DMS53 treated with DMSO at 0.1 percent for 48 hours (cell line): ENCODE data around the gene FLNC.

Source experiments
- DNase-seq: peaks from one replicate; lab custom pipeline; 2025; ENCODE audit not compliant: unreplicated experiment; lab: John Stamatoyannopoulos, UW

FLNC gene

GRCh38 chr7:128831178-128831993, 1.2 kb downstream of the FLNC start:
- no peak for DNase-seq

GRCh38 chr7:128831994-128832879, 2.0 kb downstream of the FLNC start:
- DNase-seq = no peak

DNA sequence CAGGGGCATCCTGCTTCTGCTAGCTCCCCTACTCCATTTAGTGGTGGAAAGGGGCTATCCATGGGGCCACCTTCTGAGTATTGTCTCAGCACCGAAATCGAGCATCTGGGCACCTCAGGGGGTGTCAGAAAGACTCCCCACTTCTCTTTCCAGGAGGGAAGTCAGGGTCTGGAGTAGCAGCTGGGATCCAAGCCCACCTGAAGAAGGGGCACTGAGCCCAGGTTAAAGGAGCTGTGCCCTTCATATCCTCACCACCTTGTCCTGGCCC, 2.6 kb downstream of the FLNC start:
- DNase-seq = no peak

GRCh38 chr7:128833148-128833945, 3.1 kb downstream of the FLNC start:
- DNase-seq = no peak

DNA sequence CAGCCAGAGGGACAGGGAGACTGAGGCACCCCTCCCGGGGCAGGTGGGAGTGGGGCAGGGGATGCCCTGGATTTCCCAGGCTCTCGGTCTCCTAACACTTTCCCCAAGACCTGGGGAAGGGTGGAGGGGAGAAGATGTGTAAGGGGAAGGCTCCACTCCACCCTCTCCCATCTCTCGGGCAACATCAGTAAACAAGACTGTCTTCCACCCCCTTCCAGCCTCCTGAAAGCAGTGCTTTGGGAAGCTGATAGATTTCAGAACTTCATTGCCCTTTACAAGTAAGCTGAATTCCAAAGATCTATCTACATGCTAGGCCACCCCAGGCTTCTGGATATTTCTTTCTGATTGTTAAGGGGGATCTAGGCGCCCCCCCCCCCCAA, 3.7 kb downstream of the FLNC start:
- DNase-seq = no peak

GRCh38 chr7:128835231-128835751, 5.1 kb downstream of the FLNC start:
- no peak for DNase-seq

- DNase-seq = no peak
These were observed 5.8 kb downstream of the FLNC start for GRCh38 chr7:128835790-128836641.

GRCh38 chr7:128836729-128837348, 6.6 kb downstream of the FLNC start:
- DNase-seq = no peak

DNA sequence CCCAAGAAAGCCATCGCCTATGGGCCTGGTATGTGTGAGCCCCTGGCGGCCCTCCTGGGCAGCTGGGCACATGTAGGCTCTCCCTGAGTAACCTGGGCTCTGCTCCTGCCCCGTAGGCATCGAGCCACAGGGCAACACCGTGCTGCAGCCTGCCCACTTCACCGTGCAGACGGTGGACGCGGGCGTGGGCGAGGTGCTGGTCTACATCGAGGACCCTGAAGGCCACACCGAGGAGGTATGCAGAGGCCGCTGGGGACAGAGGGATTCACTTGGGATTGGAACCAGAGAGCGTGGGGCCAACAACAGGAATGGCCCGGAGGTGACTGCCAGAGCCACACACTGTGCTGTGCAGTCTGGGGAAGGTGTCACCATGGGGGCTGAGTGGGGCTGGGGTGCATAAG, 7.3 kb downstream of the FLNC start:
- no peak for DNase-seq

DNA sequence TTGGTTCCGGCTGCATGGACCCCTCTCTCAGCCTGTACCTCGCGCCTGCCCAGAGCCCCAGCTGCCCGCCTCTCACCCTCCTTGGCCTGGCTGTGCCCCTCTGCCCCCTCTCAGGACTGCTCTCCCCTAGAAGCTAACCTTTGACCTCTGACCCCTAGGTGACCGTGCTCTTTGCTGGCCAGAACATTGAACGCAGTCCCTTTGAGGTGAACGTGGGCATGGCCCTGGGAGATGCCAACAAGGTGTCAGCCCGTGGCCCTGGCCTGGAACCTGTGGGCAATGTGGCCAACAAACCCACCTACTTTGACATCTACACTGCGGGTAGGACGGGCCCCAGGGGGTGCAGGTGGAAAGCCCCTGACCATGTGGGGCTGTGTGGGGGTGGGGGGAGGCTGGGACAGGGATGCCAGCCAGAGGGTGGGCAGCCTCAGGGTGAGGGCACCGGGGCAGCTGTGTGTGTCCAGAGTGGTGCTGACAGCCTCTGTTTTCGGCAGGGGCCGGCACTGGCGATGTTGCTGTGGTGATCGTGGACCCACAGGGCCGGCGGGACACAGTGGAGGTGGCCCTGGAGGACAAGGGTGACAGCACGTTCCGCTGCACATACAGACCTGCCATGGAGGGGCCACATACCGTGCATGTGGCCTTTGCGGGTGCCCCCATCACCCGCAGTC, 8.0 kb downstream of the FLNC start:
- no peak for DNase-seq

GRCh38 chr7:128838981-128839731, 8.9 kb downstream of the FLNC start:
- no peak for DNase-seq

DNA sequence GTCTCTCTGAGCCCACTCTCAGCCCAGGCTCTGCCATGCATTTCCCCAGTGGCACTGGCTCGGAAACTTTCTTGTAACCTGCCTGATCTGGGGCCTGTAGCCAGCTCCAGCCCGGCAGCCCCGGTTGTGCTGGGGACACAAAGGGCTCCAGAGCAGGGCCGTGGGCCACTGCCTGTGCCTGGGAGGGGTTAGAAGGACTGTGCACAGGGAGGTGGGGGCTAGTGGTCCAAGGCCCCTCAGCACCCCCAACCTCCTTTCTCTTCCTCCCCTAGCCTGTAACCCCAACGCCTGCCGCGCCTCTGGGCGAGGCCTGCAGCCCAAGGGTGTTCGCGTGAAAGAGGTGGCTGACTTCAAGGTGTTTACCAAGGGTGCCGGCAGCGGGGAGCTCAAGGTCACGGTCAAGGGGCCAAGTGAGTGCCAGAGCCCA, 9.6 kb downstream of the FLNC start:
- DNase-seq = no peak

GRCh38 chr7:128840326-128841170, 10.3 kb downstream of the FLNC start:
- no peak for DNase-seq

DNA sequence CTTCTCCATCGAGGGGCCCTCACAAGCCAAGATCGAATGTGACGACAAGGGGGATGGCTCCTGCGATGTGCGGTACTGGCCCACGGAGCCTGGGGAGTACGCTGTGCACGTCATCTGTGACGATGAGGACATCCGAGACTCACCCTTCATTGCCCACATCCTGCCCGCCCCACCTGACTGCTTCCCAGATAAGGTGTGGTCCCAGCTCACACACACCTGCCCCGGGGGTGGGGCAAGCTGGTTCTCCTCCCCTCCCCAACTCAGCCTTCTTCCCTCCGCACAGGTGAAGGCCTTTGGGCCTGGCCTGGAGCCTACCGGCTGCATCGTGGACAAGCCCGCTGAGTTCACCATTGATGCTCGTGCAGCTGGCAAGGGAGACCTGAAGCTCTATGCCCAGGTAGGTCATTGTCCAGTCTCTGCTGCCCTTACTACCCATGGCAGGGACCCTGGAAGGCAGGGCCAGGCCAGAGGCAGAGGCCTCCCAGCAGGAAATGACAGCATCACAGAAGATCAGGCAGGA, 11.0 kb downstream of the FLNC start:
- DNase-seq = no peak

DNA sequence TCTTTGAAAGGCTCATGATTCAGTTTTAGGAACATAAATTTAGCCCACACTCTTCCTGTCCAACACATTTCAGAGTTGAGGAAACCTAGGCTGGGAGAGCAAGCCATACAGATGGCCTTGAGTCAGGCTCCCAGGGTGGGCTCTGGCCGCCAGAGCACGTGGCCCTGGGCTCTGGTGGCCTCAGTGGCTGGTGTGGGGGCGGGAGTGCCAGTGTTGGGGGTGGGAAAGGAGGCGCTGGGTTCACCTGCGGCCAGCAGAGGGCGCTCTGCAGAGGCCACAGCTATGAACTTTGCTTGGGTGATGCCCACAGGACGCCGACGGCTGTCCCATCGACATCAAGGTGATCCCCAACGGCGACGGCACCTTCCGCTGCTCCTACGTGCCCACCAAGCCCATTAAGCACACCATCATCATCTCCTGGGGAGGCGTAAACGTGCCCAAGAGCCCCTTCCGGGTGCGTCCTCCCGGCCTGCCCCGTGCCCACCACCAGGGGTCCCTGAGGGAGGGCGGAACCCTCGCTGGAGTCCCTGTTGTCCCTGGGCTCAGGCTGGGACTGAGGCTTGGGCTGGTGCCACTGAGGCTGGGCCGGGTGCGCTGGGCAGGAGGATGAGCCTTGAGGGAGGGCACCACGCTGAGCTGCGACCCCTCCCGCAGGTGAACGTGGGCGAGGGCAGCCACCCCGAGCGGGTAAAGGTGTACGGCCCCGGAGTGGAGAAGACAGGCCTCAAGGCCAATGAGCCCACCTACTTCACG, 11.9 kb downstream of the FLNC start:
- peak; percentile 34 for DNase-seq

GRCh38 chr7:128842674-128843641, 12.8 kb downstream of the FLNC start:
- DNase-seq = peak; percentile 51
